SK-N-SH treated with all-trans-retinoic acid at 6 μM for 48 hours (cell line): ENCODE measurements around the gene HHIPL1.

ENCODE experiments used
- ARNTL ChIP-seq: fragments of 450-650 bp; formaldehyde crosslinking; IDR thresholded peaks from 2 replicates; pipeline ENCODE4 v1.5.0; 2020; ENCODE audit warnings: low read depth, mild to moderate bottlenecking, moderate library complexity, borderline replicate concordance
- CSDC2 ChIP-seq: fragments of 250-450 bp; sonication (Bioruptor Pico); IDR thresholded peaks from 2 replicates; pipeline ENCODE4 v1.5.0; 2020; ENCODE audit warnings: mild to moderate bottlenecking, moderate library complexity
- ESRRG ChIP-seq: fragments of 250-450 bp; sonication (Bioruptor Pico); IDR thresholded peaks from 2 replicates; pipeline ENCODE4 v1.6.1; 2021; ENCODE audit warnings: mild to moderate bottlenecking
- GLIS3 ChIP-seq: fragments of 250-450 bp; sonication (Bioruptor Pico); IDR thresholded peaks from 2 replicates; pipeline ENCODE4 v1.5.0; 2020; ENCODE audit warnings: mild to moderate bottlenecking, moderate library complexity
- ISL1 ChIP-seq: fragments of 250-450 bp; sonication (Bioruptor Pico); IDR thresholded peaks from 2 replicates; pipeline ENCODE4 v2.1.2; 2022; ENCODE audit warnings: mild to moderate bottlenecking, moderate library complexity
- PATZ1 ChIP-seq: fragments of 250-450 bp; sonication (Bioruptor Pico); IDR thresholded peaks from 2 replicates; pipeline ENCODE4 v1.8.0; 2020; ENCODE audit warnings: mild to moderate bottlenecking, moderate library complexity, borderline replicate concordance
- RARB ChIP-seq: fragments of 250-450 bp; sonication (Bioruptor Pico); IDR thresholded peaks from 2 replicates; pipeline ENCODE4 v1.8.0; 2021; ENCODE audit warnings: mild to moderate bottlenecking, moderate library complexity
- TCF4 ChIP-seq: fragments of 250-450 bp; sonication (Bioruptor Pico); IDR thresholded peaks from 2 replicates; pipeline ENCODE4 v1.8.0; 2021; ENCODE audit warnings: mild to moderate bottlenecking, moderate library complexity, borderline replicate concordance
- TOX ChIP-seq: fragments of 250-450 bp; sonication (Bioruptor Pico); IDR thresholded peaks from 2 replicates; pipeline ENCODE4 v1.8.0; 2021; ENCODE audit warnings: mild to moderate bottlenecking, moderate library complexity, borderline replicate concordance
- ZC3H10 ChIP-seq: fragments of 250-450 bp; sonication (Bioruptor Pico); IDR thresholded peaks from 2 replicates; pipeline ENCODE4 v1.5.1; 2021; ENCODE audit warnings: mild to moderate bottlenecking, moderate library complexity
- ZFP3 ChIP-seq: fragments of 250-450 bp; sonication (Bioruptor Pico); IDR thresholded peaks from 2 replicates; pipeline ENCODE4 v1.5.0; 2020; ENCODE audit warnings: mild to moderate bottlenecking, moderate library complexity
- ZNF70 ChIP-seq: fragments of 450-650 bp; formaldehyde crosslinking; IDR thresholded peaks from 2 replicates; pipeline ENCODE4 v1.5.0; 2020; ENCODE audit warnings: mild to moderate bottlenecking, moderate library complexity
- ZNF8 ChIP-seq: fragments of 450-650 bp; formaldehyde crosslinking; IDR thresholded peaks from 2 replicates; pipeline ENCODE4 v1.5.0; 2020; ENCODE audit warnings: mild to moderate bottlenecking, moderate library complexity

- TF ChIP-seq ZFP3 (CRISPR knock-in tag) (no peak), ZNF70 (no peak), TOX (no peak), ZNF8 (no peak), PATZ1 (no peak), ZC3H10 (CRISPR knock-in tag) (no peak), ISL1 (CRISPR knock-in tag) (no peak), TCF4 (CRISPR knock-in tag) (no peak), CSDC2 (no peak), RARB (no peak), ARNTL (CRISPR knock-in tag) (no peak), ESRRG (no peak), GLIS3 (CRISPR knock-in tag) (no peak)
These were observed 73.3 kb downstream of the HHIPL1 start for GRCh38 chr14:99718031-99718810.
